SK-N-SH (cell line): Measurements from ENCODE around the gene CA5A. TPM values are rescaled to one million over a fixed set of nuclear protein-coding genes. Genes with fewer than 3 reads are reported as not detected.

Experiments
- CTCF ChIA-PET: fragments of 300-600, 350-600 bp; formaldehyde crosslinking; extraction: SDS; loops from one replicate; lab custom pipeline; 2021; lab: Yijun Ruan, JAX
- POLR2A ChIA-PET: fragments of 350-600 bp; sonication (Branson Sonifier 250); formaldehyde crosslinking; extraction: SDS; loops from one replicate; lab custom pipeline; 2020; ENCODE audit warnings: antibody characterized with exemption, inconsistent platforms; lab: Yijun Ruan, JAX
- DNase-seq: peaks from one replicate; pipeline ENCODE4 v3.0.0; 2012
- H2AFZ ChIP-seq: fragments of 200-600 bp; sonication (generic); 2 replicates; pipeline ENCODE4 v1.8.1; 2016; ENCODE audit warnings: antibody characterized with exemption, mild to moderate bottlenecking, low read depth
- H3F3A ChIP-seq: fragments of 200-600 bp; sonication (generic); replicated peaks from 2 replicates; pipeline ENCODE3; 2016; ENCODE audit warnings: antibody characterized with exemption, mild to moderate bottlenecking; ENCODE audit not compliant: insufficient read depth
- H3K27ac ChIP-seq, 2 experiments: fragments of 200-500 bp in 1 of 2; fragments of 200-600 bp in 1 of 2; sonication (Bioruptor generic) in 1 of 2; sonication (generic), shearing (Covaris generic) in 1 of 2; 2 replicates each; pipeline versions ENCODE4 v1.5.1 to v1.6.1; 2014 to 2016; ENCODE audit warnings: low read depth in 2 of 2, inconsistent platforms in 1 of 2, low read length in 1 of 2, mild to moderate bottlenecking in 1 of 2, mixed read lengths in 1 of 2
- H3K27me3 ChIP-seq: fragments of 200-600 bp; sonication (generic), shearing (Covaris generic); 2 replicates; pipeline ENCODE4 v1.6.1; 2016; ENCODE audit warnings: mixed run types; ENCODE audit not compliant: insufficient read depth
- H3K36me3 ChIP-seq, 2 experiments: fragments of 200-500 bp in 1 of 2; fragments of 200-600 bp in 1 of 2; sonication (Bioruptor generic) in 1 of 2; sonication (generic) in 1 of 2; replicated peaks in 1 of 2; 2 replicates each; pipeline versions ENCODE3 to v1.5.1; 2014 to 2016; ENCODE audit warnings: low read length in 1 of 2, mild to moderate bottlenecking in 1 of 2; ENCODE audit not compliant: insufficient read depth in 2 of 2, control insufficient read depth in 1 of 2
- H3K4me1 ChIP-seq, 2 experiments: fragments of 200-500 bp in 1 of 2; fragments of 200-600 bp in 1 of 2; sonication (Bioruptor generic) in 1 of 2; sonication (generic), shearing (Covaris generic) in 1 of 2; 2 replicates each; pipeline versions ENCODE4 v1.5.1 to v1.6.1; 2014 to 2016; ENCODE audit warnings: low read depth in 1 of 2, low read length in 1 of 2, mixed run types in 1 of 2; ENCODE audit not compliant: insufficient read depth in 2 of 2, control insufficient read depth in 1 of 2
- H3K4me2 ChIP-seq: fragments of 200-600 bp; sonication (generic), shearing (Covaris generic); 2 replicates; pipeline ENCODE4 v1.6.1; 2017; ENCODE audit warnings: mixed run types
- H3K4me3 ChIP-seq, 2 experiments: fragments of 200-500 bp in 1 of 2; fragments of 200-600 bp in 1 of 2; sonication (Bioruptor generic) in 1 of 2; sonication (generic), shearing (Covaris generic) in 1 of 2; 2 replicates each; pipeline versions ENCODE4 v1.5.1 to v1.8.1; 2014 to 2016; ENCODE audit warnings: low read depth in 2 of 2, inconsistent platforms in 1 of 2, low read length in 1 of 2, mild to moderate bottlenecking in 1 of 2, mixed read lengths in 1 of 2, moderate library complexity in 1 of 2
- H3K79me2 ChIP-seq: fragments of 200-600 bp; sonication (generic); 2 replicates; pipeline ENCODE4 v1.8.1; 2017; ENCODE audit warnings: mild to moderate bottlenecking; ENCODE audit not compliant: insufficient read depth
- H3K9ac ChIP-seq: fragments of 200-600 bp; sonication (generic); 2 replicates; pipeline ENCODE4 v1.6.1; 2017; ENCODE audit warnings: mixed run types
- H3K9me2 ChIP-seq: fragments of 200-600 bp; sonication (generic); 2 replicates; pipeline ENCODE4 v1.6.1; 2017; ENCODE audit warnings: mixed run types
- H3K9me3 ChIP-seq: fragments of 200-600 bp; sonication (generic); 2 replicates; pipeline ENCODE4 v1.6.1; 2017; ENCODE audit warnings: mixed run types, mild to moderate bottlenecking, moderate library complexity
- H4K20me1 ChIP-seq: fragments of 200-600 bp; sonication (generic); 2 replicates; pipeline ENCODE4 v1.6.1; 2017; ENCODE audit warnings: mild to moderate bottlenecking, mixed run types; ENCODE audit not compliant: insufficient read depth
- CTCF ChIP-seq: fragments of 200-600 bp; sonication (generic); IDR thresholded peaks from 2 replicates; pipeline ENCODE4 v1.6.1; 2017; ENCODE audit warnings: antibody characterized with exemption, mild to moderate bottlenecking, moderate library complexity
- EZH2phosphoT487 ChIP-seq: fragments of 200-600 bp; sonication (generic); IDR thresholded peaks from 2 replicates; pipeline ENCODE4 v1.6.1; 2017; ENCODE audit warnings: low read depth, mixed run types, mild to moderate bottlenecking, antibody characterized with exemption, moderate library complexity, borderline replicate concordance
- FOSL2 ChIP-seq: IDR thresholded peaks from 2 replicates; pipeline ENCODE4 v1.4.0; 2012; ENCODE audit warnings: low read depth, mild to moderate bottlenecking, moderate library complexity, borderline replicate concordance
- FOXJ3 ChIP-seq: sonication (generic); formaldehyde crosslinking; IDR thresholded peaks from 2 replicates; pipeline ENCODE4 v1.5.1; 2020; ENCODE audit warnings: mild to moderate bottlenecking, missing genetic modification reagents
- FOXM1 ChIP-seq: IDR thresholded peaks from 2 replicates; pipeline ENCODE4 v1.4.0; 2012; ENCODE audit warnings: low read depth, mild to moderate bottlenecking
- JUND ChIP-seq: IDR thresholded peaks from 2 replicates; pipeline ENCODE4 v1.4.0; 2012
- MEF2A ChIP-seq: IDR thresholded peaks from 2 replicates; pipeline ENCODE4 v1.4.0; 2012; ENCODE audit warnings: low read depth, borderline replicate concordance
- NRF1 ChIP-seq: IDR thresholded peaks from 2 replicates; pipeline ENCODE4 v1.6.1; 2012; ENCODE audit warnings: low read depth, mild to moderate bottlenecking, low read length
- PBX3 ChIP-seq: IDR thresholded peaks from 2 replicates; pipeline ENCODE4; 2012
- RCOR1 ChIP-seq: fragments of 150-350 bp; IDR thresholded peaks from 2 replicates; pipeline ENCODE4 v1.6.1; 2017; ENCODE audit warnings: antibody characterized with exemption, low read length
- REST ChIP-seq: IDR thresholded peaks from 2 replicates; pipeline ENCODE4 v1.6.1; 2012; ENCODE audit warnings: mild to moderate bottlenecking, low read depth, low read length, moderate library complexity
- RXRA ChIP-seq: IDR thresholded peaks from 2 replicates; pipeline ENCODE4 v1.4.0; 2012; ENCODE audit warnings: low read depth, mild to moderate bottlenecking, borderline replicate concordance
- SIN3A ChIP-seq: IDR thresholded peaks from 2 replicates; pipeline ENCODE4 v1.6.1; 2012; ENCODE audit warnings: low read depth, mild to moderate bottlenecking, low read length, moderate library complexity, borderline replicate concordance
- TCF12 ChIP-seq: IDR thresholded peaks from 2 replicates; pipeline ENCODE4 v1.4.0; 2012
- USF2 ChIP-seq: fragments of 150-350 bp; IDR thresholded peaks from 2 replicates; pipeline ENCODE4 v1.6.1; 2017; ENCODE audit warnings: antibody characterized with exemption, low read length, low read depth, borderline replicate concordance
- YY1 ChIP-seq: IDR thresholded peaks from 2 replicates; pipeline ENCODE4 v1.4.0; 2012; ENCODE audit warnings: low read depth, mild to moderate bottlenecking
- ZBTB33 ChIP-seq: IDR thresholded peaks from 2 replicates; pipeline ENCODE4 v1.4.0; 2012; ENCODE audit warnings: low read depth, borderline replicate concordance
- WGBS: methylation state at CpG from one replicate; pipeline ENCODE4 v1.1.6; 2017; ENCODE audit warnings: low lambda C conversion rate; 5-methylcytosine and 5-hydroxymethylcytosine counted together
- polyA plus RNA-seq, 3 experiments: library from polyadenylated mRNA; depleted of rRNA; stranded (reverse); fragments of >200 nt; gene quantifications; 2 replicates each; pipeline ENCODE4 v1.2.3, GENCODE V29; 2012
- TF ChIP-seq, protein P1 (sequence below): IDR thresholded peaks from 2 replicates; pipeline ENCODE4 v1.4.0; 2012; ENCODE audit warnings: low read depth, borderline replicate concordance

Gene CA5A
- polyA plus RNA-seq, 1 of the 3 experiments (the other 2 are of a cell fraction), result not detected

GRCh38 chr16:87961623-87962022 is 25.3 kb upstream of the CA5A start:
- no peak overlapping the region for H2AFZ ChIP-seq
- peaks cover 20% of the 10 kb centered on the region for H3F3A ChIP-seq
- WGBS, result 81% methylated on average over 4 of the region's 4 CpGs
- H3K79me2 ChIP-seq, result peaks cover 73% of the 10 kb centered on the region
- no peaks in the 10 kb centered on the region for H3K9me2 ChIP-seq
- H3K9ac ChIP-seq, result no peak overlapping the region
- ChIA-PET POLR2A (no interaction called here), CTCF (interaction anchor here (1.1 to 1.8 kb wide), 2 partner anchors 9 to 183 kb away, joined by 3 to 4 read pairs; no protein-coding TSS in a partner anchor)
- H3K4me2 ChIP-seq, result no peak overlapping the region
- peaks cover 0 to 2% of the 10 kb centered on the region in 2 experiments for H3K36me3 ChIP-seq
- no peak overlapping the region for H3K4me3 ChIP-seq
- H3K4me1 ChIP-seq, result peaks cover 16 to 32% of the 10 kb centered on the region in 2 experiments; a peak in 2 of 4 replicates
- DNase-seq, result no peak
- H4K20me1 ChIP-seq, result no peaks in the 10 kb centered on the region
- H3K27ac ChIP-seq, result no peak overlapping the region
- TF ChIP-seq FOXM1 (no peak), FOXJ3 (CRISPR knock-in tag) (no peak), RXRA (no peak), SIN3A (no peak), CTCF (no peak), TCF12 (no peak), NRF1 (no peak), JUND (no peak), REST (no peak), MEF2A (no peak), RCOR1 (no peak), PBX3 (no peak), YY1 (no peak), ZBTB33 (no peak), EZH2phosphoT487 (no peak), USF2 (no peak), FOSL2 (no peak)
- TF ChIP-seq, protein P1, sequence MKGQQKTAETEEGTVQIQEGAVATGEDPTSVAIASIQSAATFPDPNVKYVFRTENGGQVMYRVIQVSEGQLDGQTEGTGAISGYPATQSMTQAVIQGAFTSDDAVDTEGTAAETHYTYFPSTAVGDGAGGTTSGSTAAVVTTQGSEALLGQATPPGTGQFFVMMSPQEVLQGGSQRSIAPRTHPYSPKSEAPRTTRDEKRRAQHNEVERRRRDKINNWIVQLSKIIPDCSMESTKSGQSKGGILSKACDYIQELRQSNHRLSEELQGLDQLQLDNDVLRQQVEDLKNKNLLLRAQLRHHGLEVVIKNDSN, result no peak
- H3K27me3 ChIP-seq, result no peaks in the 10 kb centered on the region
- no peaks in the 10 kb centered on the region for H3K9me3 ChIP-seq
